Fibroblast of skin of right quadriceps (primary cell): ENCODE data around the gene GATAD1.
A peak's percentile ranks its signal among the peaks of the same experiment; 100 is the strongest.
"Not testable (repeated sequence)": the region's sequence is repeated elsewhere in the genome, so short reads cannot be mapped to it uniquely, and the experiment has no call there.

Experiments
- DNase-seq: peaks from one replicate; pipeline ENCODE4 v3.0.0-alpha.2; 2013

GATAD1 gene, protein sequence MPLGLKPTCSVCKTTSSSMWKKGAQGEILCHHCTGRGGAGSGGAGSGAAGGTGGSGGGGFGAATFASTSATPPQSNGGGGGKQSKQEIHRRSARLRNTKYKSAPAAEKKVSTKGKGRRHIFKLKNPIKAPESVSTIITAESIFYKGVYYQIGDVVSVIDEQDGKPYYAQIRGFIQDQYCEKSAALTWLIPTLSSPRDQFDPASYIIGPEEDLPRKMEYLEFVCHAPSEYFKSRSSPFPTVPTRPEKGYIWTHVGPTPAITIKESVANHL

DNA sequence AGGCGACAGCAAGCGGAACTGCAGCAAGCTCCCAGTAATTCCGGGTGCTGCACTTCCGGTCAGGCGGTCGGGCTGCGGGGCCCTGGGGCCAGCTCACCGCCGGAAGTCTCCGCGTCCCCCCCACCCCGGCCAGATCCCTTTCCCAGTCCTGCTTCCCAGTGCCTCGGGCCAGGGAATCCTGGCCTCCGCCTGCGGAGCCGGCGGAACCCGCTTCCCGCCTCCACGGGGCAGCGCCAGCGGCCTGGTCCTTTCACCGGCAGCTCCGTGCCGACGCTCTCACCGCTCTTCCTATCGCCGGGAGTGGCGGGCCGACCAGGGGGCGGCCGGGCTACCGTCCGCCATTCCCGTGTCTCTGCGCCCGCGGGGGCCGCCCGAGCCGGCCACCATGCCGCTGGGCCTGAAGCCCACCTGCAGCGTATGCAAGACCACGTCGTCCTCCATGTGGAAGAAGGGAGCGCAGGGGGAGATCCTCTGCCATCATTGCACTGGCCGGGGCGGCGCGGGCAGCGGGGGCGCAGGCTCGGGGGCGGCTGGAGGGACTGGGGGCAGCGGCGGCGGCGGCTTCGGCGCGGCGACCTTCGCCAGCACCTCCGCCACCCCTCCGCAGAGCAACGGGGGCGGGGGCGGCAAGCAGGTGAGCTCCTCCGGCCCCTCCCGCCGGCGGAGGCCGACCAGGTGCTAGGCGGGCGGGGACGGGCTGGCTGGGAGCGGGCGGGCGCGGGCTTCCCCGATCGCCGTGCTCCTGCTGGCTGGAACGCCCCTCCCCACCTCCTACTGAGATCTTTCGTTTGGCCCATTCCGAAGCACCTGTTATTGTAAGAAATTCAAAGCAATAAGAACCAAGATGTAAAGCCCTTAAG lies at the start of gene GATAD1:
Gene GATAD1 (plus strand): TSS at position 138 of the 860 bp plus-strand sequence. CDS start 248 bp downstream, at position 386.
- DNase-seq: peak; percentile 90

DNA sequence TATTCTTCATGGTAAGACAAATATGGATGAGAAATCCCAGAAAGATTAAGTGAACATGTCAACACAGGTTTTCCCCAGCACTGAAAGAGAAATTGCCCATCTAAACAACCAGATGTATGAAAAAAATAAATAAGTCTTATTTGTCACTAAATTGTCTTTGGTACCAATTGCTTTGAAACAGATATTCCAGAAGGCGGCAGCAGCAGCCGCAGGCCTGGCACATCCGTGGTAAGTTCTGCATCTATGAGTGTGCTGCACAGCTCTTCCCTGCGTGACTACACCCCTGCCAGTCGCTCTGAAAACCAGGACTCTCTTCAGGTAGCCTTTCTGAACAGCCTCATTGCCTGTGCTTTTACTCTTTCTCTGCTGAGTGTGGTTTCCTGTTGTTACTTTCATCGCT lies 49.7 kb upstream of the GATAD1 start:
- no peak for DNase-seq

DNA sequence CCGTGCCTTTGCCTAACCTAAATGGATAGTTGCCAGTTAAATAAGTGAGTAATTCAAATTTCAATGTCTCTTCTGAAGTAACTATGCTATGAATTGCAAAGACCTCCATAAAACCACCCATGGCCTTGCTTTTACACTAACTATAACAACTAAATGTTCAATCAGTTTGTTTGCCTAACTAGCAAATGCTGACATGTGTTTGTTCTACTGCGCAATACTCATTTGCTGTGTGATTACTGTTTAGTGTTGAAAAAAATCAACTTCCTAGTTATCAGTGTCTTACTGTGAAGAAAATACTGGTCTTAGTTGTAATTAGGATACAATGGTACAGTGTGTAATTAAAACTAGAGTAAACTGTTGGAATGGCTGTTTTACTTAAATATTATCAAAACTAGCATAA lies 47.3 kb upstream of the GATAD1 start:
- no peak for DNase-seq

DNA sequence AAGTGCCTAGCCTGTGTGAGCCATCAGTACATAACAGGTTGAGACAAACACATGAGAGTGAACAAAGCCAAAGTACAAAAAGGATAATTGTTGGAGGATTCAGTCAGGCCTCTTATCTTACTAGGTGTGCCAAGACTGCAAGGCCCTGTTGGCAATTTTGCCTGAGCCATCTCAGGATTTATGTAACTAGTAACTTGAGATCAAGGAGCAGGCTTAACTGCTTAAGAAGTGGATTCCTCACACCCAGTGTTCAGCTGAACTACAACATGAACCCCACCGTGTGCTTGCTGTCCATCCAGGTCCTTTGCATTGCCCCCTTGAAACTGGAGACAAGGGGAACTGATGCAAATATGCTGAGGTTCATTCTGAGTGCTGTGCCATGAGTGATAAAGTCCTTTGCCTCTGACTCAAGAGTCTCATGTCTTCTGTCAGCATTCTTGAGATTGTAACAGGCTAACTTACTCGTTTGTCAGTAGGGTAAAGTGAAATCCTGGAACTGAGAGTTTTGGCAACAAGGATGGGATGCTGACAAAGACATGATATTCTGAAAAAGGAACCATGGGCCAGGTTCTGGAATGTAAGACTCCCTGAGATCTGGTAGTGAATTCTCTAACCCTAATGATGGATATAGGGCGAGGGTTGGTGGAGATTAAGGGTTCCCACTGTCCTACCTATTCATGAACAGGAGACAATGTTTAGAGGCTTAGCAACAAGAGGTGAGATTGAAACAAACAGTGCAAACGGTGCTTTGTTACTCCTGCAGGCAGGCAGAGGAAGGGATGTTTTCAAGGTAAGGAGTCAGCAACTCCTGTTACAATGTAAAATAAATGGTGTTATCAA lies 44.1 kb upstream of the GATAD1 start:
- DNase-seq: peak; percentile 30

DNA sequence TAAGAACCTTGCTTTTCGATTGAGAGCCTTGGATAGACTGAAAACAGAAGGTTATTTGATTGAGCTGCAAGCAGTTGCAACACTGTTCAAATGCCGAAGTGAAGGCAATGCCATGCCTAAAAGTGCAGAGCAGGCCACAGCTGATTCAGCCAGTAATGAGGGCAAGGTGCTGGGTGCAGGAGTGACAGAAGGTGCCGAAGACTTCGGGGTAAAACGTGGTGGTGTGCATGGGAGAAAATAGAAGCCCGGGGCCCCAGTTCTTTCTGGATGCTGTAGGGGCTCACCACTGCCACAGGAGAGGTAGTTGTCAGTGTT lies 43.6 kb upstream of the GATAD1 start:
- no peak for DNase-seq

DNA sequence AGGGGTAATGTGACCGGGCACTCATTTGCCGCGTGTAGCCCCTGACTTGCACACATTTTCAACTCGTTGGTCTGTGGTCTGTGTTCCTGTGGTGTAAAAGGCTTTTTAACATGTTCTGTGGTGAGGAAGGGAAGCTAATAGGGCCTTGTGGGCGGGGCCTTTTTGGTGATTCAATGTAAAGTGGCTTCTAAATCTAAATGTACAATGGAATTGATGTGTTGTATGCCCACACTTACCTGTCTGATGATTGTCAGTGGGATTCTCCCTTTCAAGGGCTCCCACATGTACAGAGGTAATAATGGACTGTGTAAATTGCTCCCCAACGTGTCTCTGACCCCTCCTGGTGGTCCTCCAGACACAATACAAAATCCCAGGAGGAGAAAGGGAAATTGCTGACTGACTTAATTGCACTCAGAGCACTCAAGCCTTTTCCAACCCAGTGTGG lies 43.1 kb upstream of the GATAD1 start:
- DNase-seq: no peak

DNA sequence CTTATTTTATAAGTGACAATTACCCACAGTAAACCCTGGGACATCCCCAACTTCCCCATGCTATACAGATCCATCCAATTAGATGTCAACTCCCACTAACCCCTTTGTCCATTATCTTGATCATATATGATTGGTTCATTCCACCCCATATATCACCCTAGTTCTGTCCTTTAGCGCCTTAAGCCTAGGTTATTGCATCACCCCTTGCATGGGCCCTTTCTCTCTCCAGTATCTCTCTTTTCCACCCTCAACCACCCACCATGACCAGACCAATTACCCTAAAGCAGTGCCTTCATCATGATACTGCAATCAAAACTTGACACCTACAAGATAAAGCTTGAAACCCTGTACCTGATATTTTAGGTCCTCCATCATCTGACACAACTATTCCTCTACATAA lies 37.9 kb upstream of the GATAD1 start:
- no peak for DNase-seq

DNA sequence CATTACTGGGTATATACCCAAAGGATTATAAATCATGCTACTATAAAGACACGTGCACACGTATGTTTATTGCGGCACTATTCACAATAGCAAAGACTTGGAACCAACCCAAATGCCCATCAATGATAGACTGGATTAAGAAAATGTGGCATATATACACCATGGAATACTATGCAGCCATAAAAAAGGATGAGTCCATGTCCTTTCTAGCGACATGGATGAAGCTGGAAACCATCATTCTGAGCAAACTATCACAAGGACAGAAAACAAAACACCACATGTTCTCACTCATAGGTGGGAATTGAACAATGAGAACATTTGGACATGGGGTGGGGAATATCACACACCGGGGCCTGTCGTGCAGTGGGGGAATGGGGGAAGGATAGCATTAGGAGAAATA lies 37.1 kb upstream of the GATAD1 start:
- not testable (repeated sequence) for DNase-seq

DNA sequence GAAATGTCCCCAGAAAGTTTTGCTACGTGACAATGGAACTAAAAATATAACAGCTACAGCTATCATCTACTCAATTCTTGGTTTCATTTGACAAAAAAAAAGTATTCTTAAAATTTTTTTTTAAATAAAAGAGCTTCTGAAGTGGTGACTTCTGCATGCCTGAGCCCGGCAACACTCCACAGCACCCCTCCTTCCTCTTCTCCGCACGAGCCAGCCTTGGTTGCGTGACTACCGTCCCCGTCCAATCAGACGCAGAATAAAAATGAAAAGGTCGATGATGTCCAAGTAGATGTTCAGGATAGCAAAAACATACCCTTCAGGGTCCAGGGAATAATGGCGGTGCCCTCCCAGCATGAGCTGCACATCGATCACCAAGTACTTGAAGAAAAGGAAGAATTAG lies 34.5 kb upstream of the GATAD1 start:
- DNase-seq: no peak

DNA sequence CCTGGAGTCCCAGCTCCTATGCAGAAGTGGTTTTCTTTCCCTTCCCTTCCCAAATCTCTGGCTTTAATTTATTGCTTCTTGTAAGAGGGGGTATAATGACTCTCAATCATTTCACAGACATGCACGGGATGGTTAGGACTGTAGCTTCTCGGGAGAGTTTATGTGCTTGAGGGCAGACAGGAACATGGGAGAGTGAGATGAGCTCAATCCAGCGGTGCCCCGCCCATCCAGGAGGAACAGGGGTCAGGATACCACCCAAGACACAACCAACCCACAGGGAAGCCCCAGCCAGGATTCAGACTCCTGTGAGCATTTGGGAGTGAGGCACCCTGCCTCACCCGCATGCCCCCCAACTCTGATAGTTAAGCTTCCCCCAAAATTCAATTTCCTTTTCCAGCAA lies 33.7 kb upstream of the GATAD1 start:
- DNase-seq: no peak

DNA sequence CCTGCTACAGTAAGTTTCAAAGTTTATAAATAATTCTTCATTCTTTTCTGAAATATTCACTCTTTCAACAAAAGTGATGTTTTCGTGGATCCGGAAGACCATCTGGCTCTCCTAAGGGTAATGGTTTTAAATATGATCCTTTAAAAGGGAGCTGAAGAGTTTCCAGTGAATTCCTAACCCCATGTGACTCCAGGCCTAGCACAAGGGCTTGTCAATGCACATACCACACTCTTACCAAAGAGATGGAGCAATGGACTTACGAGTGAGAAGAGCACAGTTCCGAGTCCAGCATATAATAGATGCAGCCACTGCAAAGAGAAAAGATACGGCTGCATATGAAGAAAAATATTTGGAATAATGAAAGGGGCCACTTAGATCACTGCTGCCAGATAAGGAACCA lies 32.1 kb upstream of the GATAD1 start:
- no peak for DNase-seq

DNA sequence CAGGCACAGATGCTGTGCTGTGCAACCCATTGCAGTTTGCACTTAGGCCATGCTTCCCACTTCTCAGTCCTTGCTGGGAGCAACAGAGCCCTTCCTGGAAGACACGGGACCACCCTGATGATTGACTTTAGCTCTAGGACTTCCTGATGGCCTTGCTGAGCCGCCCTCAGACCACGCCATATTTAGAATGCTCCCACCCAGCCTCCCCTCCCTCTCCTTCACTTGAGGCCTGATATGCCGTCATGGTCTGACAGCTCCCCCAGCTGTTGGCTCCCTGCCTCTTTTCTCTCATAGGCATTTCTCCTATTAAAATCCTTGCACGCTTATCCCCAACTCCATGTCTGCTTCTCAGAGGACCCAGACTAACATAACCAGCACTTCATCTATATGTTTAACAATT lies 29.4 kb upstream of the GATAD1 start:
- DNase-seq: no peak

DNA sequence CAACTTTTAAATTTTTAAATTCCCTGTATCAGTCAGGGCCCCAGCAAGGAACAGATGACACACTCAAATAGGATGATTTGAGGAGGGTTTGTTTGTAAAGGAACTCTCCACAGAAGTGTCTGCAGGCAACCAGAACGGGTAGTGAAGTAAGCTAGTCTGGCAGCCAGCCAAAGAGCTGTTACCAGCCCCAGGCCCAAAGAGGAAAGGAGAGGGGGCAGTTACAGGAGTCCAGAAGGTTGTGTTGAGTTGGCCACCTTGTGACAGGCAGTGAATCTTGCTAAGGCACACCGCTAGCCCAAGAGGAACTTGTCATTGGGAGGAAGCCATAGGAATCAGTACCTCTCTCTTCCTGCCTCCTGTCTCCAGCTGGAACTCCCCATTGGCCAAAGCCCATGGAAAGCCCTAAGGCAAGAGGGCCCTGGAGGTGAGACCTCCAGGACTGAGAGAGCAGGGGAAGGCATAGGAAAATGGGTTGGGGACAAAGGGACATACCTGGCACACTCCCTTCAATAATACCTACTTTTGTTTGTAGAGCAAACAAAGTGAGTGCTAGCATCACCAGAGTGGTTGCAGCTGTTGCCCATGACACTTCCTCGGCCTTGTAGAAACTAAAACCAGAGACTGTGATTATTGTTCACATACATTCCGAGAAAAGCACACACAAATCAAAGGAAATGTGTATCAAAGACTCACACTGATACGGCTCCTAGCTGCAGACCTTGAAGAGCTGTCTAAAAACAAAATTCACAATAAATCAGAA lies 25.4 kb upstream of the GATAD1 start:
- DNase-seq: no peak

DNA sequence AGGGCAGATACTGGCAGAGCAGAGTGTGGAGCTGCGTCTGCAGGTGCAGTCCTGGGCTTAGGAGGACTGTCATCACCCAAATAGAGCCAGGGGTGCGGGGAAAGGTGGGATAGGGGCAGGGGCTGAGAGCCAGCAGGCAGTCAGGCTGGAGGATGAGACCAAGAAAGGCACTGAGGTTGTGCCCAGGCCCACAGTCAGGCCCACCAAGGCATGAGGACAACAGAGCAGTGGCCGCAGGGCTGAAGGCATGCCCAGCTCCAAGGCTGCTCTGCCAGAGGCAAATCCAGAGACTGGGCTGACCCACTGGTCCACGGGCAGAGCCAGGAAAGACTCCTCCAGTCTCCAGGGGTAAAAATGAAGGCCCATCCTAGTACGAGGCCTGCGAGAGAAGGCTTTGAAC lies 24.4 kb upstream of the GATAD1 start:
- DNase-seq: no peak

DNA sequence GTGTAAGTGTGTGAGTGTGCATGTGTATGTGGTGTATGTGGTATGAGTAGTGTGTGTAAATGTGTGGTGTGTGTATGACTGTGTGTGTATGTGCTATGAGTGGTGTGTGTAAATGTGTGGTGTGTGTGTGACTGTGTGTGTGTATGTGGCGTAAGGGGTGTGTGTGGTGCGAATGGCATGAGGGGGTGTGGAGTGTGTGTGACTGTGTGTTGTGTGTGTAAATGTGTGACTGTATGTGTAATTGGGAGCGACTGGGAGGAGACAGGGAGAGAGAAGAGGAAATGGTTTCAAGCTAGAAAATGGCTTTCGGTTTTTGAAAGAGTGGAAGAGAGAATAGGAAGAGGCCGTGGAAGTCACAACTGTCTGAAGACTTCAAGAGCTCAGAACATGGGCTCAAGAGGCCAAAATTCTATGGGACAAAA lies 23.6 kb upstream of the GATAD1 start:
- no peak for DNase-seq

DNA sequence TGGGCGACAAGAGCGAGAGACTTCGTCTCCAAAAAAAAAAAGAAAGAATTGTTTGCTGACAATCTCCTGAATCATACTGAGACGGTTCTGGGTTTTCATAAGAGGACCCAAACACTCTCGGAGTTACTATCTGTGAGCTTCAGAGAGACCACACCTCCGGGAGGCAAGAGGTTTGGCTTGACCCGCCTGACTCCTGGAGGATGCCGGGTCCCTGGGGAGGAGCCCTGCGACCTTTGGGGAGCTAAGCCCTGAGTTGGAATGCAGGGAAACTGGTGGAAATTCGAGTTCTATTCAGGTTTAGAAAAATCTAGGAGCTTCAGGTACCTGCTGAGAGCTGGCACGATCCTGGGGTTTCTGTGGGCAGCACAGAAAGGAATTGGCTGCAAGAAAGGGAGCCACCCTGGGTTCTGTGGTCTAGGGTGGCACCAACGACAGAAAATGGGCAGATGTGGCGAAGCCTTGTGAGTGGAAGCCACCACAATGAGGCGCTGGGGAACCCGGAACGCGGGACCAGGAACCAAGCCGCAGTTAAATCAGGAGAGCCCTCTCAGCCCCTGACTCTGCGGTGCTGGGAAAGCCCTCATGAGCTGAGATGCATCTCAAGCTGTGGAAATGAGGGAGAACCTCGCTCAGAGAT lies 21.9 kb upstream of the GATAD1 start:
- DNase-seq: no peak

DNA sequence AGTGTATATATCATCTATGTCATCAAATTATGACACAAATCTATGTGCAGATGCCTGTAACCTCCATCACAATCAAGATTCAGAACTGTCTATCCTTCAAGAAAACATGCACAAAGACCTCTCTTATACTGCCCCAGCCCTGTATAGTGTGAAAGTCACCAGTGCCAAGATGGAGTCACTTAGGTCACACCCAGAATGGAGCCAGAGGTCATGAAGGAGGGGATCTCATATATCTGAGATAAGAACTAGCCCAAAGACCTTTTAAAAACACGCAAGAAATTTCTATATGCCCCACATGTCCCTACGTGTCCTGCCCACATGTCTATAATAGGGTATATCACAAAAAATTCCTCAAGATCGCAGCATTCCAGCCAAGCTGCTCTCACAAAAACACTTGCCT lies 20.1 kb upstream of the GATAD1 start:
- DNase-seq: no peak

DNA sequence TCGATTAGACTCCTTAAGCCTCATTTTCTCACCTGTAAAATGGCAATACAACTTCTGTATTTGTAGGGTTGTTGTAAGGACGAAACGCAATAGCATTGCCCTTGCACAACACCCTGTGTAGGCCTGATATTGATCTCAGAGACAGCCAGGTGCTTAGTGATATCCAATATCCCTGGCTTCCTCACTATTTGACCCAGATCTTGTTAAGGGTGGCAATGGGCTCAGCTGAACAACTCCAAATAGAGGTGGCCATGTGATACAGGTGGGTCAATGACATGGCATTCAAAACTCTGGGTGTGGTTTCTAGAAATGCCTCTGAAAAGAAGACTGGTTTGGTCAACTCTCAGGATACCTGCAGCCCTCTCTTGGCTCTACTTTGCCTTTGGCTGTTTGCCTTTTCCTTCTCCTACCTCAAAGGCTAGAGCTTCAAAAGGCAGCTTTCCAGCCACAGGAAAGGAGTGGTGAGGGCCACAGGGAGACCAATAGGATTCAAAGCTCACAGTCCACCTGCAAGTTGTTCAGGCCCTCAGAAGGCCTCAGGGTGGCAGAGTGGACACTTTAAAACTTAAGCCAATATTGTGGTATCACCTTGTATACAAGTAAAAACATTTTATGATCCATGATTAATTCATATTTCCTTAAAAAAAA lies 14.9 kb upstream of the GATAD1 start:
- DNase-seq: no peak

DNA sequence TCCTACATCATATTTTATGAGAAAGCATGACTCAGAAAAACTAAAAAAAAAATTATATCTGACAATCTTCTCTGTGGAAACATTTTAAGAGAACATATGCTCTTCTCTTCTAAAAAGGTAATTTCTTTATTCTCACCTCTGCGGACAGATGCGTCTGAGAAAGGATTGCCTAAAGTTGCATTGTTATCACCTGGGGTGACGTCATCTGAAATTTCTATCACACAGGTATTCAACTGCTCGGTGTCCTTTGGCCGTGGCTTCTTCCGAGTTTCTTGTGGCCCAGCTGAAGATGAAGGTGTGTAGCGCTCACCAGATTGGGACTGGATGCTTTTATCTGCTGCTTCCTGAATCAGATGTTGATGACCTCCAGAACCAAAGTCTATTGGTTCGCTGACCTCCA lies 14.3 kb upstream of the GATAD1 start:
- no peak for DNase-seq

DNA sequence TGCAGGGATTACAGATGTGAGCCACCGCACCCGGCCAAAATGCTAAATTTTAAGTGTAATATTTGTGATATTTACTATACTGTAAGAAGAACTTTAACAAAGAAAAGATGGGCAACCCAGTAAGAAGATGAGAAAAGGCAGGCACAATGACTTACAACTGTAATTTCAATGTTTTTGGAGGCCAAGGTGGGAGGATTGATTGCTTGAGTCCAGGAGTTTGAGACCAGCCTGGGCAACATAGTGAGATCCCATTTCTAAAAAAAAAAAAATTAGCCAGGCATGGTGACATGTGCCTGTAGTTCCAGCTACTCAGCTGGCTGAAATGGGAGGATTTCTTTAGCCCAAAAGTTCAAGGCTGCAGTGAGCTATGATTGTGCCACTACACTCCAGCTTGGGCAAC lies 11.7 kb upstream of the GATAD1 start:
- DNase-seq: no peak

DNA sequence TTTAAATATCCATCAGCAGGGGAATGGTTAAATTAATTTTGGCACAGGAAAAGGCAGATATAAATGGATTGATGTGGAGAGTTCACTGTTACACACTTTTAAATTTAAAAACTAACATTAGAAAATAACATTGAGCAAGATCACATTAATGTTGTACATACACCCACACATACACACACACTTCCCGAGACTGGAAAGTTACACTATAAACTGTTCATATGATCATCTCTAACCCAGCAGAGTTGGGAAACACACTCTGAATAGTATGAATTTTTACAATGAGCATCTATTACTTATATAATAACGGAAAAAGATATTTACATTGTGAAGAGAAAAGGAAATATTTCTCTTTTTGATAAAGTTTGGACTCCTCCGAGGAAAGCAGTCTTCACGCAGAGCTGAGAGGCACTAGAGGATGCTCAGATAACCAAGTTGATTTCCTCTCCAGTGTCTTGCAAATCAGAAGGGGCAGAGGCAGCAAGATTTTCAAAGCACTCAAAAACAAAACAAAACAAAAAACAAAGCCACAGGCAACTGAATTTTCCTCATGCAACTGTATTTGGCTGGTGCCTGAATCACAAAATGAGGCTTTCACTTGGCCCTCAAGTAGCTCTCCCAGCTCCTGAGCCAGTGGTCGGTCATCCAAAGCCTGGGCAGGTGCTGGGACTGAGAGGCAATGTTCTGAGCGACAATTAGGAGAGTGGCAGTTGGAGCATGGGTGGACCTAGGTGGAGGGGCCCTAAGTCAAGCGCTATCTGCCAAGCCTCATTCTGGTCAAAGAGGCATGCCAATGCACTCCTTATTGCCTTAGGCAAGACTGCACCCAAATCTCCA lies 10.5 kb upstream of the GATAD1 start:
- no peak for DNase-seq
